NOMO-1 treated with dmso at 0.1 percent for 144 hours (cell line): ENCODE data around the gene FIGN.

ENCODE experiments used
- DNase-seq: peaks from one replicate; lab custom pipeline; 2025; ENCODE audit not compliant: unreplicated experiment; lab: John Stamatoyannopoulos, UW

Gene FIGN, protein sequence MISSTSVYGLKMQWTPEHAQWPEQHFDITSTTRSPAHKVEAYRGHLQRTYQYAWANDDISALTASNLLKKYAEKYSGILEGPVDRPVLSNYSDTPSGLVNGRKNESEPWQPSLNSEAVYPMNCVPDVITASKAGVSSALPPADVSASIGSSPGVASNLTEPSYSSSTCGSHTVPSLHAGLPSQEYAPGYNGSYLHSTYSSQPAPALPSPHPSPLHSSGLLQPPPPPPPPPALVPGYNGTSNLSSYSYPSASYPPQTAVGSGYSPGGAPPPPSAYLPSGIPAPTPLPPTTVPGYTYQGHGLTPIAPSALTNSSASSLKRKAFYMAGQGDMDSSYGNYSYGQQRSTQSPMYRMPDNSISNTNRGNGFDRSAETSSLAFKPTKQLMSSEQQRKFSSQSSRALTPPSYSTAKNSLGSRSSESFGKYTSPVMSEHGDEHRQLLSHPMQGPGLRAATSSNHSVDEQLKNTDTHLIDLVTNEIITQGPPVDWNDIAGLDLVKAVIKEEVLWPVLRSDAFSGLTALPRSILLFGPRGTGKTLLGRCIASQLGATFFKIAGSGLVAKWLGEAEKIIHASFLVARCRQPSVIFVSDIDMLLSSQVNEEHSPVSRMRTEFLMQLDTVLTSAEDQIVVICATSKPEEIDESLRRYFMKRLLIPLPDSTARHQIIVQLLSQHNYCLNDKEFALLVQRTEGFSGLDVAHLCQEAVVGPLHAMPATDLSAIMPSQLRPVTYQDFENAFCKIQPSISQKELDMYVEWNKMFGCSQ

DNA sequence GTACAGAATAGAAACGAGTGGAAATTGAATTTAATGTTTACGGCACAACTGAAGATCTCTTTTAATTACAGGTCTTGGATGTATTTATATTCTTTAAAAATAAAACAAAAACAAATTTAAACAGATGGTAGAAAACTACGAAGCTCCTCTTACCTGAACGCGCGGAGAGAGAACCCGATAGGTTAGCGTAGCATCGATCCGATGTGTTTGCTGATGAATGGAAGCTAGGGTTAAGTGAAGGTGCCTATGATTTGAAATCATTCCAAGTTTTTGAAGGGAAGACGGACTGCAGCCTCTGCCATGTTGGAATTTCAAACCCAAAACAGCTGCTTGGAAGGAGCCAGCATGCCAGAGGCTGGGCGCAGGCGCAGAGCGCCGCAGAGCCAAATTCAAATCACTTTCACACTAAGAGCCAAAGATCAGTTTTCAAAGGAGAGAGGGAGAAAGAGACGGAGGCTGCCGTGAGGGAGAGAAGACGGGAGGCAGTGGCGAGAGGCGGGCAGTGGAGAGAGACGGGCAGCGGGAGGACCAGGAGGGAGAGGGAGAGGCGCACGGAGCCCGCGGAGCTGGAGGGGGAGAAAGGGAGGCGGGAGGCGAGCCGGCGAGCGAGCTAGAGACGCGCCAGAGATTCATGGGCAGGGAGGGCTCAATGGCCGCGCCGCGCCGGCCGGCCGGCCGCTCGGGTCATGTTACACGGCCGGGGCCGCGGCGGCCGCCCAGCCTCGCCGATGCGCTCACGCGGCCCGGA is at the start of gene FIGN:
TSS of gene FIGN (minus strand) at position 324 of the 748 bp plus-strand sequence. CDS start 1,081 bp downstream, outside the sequence.
- no peak for DNase-seq

DNA sequence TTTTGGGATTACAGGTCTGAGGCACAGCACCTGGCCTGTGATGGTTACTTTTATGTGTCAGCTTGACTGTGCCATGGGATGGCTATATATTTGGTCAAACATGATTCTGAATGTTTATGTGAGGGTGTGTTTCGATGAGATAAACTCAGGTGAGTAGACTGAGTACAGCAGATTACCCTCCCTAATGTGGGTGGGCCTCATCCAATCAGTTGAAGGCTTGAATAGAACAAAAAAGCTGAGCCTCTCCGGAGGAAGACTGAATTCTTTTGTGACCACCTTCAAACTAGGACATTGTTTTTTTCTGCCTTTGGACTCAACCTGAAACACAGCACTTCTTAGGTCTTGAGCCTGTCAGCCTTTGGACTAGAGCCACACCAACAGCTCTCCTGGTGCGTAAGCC is 49.4 kb upstream of the FIGN start:
- no peak for DNase-seq

DNA sequence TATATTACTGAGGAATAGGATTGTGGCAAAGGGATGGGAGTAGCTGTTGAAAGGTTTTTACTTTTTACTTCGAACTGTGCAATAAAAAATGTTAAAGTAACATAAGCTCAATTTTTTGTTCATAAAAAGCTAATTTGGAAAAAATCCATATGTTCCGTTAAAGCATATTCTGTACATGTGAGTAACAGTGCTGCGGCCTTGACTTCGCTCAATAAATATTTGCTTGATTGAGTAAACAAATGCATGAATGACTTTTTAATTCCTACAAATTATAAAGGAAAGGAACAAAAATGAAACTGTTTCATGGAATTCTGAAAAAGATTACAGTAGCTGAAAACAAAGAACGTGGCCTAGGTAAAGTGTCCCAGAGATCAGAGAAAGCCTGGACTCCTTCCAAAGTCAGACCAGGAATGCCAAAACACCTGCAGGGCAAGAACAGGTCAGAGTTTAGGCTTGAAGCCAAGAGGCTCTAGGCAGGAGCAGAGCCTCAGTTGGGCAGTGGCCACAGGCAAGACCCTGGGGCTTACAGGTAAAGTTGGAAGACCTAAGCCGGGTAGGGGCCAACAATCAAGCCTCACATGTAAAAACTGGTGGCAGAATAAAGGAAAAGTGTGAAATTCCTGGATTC is 44.3 kb upstream of the FIGN start:
- no peak for DNase-seq

DNA sequence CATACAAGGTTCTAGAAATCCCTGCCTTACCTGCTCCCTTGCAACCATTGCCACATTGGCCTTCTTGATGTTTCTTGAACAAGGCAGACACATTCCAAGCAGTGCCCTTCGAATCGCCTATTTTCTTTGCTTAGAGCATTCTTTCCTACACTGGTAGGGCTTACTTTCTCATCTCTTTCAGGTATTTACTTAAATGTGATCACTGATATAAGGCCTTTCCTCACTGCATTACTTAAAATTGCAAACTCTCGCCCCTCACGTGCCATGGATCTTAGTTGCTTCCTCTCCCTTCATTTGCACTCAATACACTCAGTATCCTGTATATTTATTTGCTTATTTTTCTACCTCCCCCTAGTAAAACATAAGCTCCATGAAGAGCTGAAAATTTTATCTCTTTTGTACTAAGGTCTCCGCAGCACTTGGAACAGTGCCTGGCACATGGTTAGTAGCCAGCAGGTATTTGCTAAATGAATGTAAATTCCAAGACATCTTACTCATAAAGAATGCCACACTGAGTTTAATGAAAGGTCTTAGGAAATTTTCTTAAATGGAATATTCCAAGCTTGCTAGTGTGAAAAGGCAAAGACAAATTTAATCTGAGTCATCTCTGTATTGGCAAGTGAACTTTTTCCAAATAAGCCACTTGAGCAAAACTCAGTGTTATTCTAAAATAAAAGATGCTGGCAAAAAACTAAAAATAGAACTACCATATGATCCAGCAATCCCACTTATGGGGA is 42.4 kb upstream of the FIGN start:
- DNase-seq: no peak

DNA sequence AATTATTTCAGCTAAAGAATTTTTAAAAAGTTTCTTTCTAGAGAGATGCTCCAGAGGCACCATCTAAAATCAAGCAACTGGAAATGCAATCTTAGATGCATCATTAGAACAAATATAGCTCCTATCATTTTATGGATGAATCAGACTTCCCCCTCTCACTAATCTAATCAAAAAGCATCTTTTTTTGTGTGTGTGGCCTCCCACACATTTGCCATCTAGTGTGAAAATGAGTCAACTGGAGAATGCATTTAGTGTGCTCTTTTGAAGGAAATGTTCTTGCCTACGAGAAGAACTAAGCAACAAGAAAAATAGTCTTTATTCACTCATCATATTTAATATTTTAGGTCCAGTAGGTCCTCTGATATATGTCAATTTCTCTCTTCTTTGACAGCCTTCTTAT is 39.5 kb upstream of the FIGN start:
- no peak for DNase-seq

DNA sequence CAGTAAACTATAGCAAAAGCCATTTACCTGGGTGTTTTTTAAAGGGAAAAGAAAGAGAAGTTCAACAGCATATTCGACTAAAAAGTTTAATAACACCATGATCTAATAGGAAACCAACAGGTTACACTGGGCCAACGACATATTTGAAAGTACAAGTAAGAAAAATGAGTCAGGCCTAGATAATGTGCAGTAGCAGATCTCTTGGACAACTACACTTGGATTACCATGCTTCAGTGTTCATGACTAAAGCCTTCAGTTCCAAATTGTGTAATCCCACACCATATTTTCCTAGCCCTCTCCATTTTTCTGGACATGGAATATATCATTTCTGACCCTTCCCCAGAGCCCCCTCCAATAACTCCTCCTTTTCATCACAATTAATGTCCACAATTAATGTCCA is 39.1 kb upstream of the FIGN start:
- no peak for DNase-seq

DNA sequence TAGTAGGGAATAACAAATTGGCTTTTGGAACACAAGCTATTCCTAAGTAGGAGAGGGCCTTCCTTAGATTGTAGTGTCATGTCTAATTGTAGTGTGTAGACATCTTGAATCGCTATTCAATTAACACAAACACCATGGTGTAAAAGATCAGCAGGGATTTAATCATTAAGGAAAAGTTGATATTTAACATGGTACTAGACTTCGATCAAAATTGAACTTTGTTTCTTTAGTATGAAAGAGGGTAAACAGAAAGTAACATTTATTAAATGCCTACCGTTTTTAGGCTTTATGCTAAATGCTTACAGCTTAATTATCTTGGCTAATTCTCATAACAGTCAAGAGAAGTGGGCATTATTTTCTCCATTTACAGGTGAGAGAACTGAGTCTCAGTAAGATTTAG is 37.5 kb upstream of the FIGN start:
- no peak for DNase-seq

DNA sequence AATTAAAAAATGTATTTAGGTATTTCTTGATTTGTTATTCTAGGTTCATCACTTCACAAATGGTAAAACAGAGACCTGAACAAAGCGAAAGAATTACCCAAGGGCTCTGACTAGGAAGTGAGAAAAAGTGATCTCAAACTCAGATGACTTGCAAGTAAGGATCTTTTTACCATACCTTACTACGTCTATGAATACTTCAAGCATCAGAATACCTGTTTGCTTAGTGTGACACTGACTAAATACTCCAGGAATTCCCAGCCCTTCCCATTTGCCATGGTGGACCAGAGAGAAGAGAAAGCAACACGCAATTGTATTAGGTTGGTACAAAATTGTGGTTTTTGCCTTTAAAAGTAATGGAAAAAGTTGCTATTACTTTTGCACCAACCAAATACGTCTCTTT is 35.8 kb upstream of the FIGN start:
- no peak for DNase-seq

DNA sequence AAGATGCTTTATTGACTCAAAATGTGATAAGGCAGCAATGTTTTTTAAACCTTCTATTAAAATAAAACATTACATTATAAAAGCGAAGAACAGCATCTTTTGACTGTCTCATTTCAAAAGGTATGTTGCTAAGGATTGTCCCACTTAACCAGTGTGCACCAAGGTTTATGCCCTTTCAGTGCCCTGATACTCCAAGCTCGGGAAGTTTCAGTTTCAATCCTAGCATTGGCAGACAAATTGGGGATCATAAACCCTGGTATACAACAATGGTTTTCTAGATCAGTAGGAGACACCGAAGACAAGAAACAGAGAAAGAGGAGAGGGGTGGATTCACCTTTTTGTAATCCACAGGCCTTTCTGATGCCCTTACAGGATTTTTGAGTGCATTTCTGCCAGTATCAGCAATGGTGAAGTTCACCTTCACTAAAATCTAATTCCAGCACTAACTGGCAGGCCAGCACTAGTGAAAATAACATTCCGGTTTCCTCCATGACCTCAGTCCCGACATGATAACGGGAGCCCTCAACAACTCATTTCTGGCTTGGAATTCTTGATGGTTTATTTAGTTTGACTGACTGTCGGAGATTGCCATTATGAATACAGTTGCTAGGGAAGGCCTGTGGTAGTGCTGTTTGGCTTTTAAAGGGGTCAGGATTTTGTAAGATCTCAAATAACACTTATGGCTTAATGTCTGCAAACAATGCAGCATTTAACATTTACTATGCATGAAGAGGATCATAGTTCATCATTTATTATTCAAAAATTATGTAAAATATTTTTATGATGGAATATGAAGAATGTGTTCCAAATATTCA is 33.3 kb upstream of the FIGN start:
- DNase-seq: no peak

DNA sequence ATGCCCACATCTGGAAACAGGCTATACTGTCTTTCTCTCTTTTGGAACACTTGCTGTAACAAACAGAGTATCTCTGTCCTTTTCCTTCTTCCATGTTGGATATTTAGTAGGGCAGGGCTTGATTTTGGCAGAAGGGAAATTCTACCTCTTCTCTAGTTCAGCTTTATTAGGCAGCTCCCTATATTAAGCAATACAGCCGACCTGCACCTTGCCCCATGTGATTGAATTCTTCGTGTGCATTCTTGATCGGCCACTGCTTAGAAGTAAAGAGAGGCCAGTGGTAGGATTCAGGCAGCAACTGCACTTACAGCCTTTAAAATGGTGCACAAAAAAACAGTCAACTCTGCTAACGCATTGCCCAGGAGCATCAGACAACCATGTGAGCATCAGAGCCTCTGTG is 31.3 kb upstream of the FIGN start:
- no peak for DNase-seq

DNA sequence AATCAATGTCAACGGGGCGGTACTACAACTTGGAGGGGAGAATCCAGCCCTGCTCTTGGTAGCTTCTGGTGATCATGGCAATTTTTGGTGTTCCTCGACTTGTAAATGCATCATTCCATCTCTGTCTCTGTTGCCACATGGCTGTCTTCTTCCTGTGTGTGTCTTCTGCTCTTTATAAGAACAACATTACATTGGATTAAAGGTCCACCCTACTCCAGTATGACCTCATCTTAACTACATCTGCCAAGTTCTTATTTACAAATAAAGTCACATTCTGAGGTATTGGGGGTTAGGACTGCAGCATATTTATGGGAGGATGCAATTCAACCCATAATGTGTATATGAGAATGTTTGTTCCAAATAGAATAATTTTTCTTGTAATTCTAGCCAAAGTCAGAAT is 28.8 kb upstream of the FIGN start:
- no peak for DNase-seq

DNA sequence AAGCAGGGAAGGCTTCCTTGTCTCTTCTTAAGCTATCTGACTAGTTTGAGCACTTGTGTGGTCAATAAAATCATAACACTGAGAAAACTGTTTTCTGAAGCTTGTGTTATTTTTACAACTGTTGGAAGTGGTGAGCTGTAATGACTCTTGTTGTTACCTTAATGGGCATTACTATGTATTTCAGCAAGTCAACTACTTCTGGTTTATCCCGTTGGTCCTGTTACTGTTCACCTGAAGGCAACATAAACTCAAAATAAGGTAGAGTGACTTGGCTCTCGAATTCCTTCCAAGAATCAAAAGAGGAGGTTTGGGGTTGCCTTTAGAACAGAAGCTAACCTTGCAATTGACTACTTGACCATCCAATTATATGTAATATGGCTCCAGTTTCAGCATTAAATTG is 23.2 kb upstream of the FIGN start:
- no peak for DNase-seq

DNA sequence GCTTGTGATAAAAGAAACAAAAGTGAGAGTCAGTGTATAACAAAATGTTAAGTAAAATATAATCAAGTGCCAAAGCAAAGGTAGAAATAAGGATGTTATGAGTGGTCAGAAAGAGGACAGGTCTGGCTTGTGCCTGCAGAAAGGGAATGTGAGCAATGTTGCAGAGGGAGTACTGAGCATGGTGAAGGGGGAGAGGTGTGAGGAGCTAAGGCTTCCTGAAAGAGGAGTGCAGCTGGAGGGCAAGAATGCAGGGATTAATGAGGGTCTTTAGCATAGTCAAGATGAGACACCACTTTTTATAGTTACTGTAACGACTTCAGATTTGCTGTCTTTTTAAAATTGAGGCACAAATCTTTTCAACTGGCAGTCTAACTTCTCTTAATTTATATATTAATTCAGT is 22.0 kb upstream of the FIGN start:
- DNase-seq: no peak

DNA sequence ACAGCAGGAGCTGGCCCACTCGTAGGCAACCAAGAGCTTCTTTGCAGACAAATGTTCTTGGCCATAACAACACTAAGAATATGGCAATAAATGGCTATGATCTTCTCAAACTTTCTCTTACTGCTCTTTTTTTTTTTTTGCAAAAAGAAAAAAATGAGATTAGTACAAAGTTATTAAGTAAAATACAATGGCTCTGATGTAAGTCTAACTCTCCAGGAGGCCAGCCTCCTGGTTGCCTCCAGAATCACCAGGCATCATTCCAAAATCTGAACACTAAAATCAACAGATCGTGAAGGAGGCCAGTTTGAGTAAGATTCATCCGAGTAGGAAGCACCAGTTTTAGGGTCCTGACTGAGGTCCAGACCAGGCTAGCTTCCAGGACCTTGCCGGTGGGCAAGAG is 20.8 kb upstream of the FIGN start:
- no peak for DNase-seq

DNA sequence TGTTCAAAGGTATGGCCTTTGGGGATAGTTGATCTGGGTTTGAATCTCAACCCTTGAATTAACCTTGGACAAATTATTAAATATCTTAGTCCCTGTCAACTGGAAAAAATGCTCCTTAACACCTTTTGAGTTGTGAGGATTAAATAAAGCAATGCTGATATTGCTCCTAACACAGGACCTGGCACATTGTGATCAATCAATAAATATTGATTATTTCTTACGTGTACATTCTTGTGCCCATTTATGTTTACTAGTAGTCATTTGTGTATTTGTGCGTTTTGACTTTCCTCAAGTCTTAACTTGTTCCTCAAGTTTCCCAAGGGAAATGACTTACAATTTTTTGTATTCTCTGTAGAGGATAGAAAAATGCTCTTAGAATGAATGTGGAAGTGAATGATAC is 19.6 kb upstream of the FIGN start:
- no peak for DNase-seq

DNA sequence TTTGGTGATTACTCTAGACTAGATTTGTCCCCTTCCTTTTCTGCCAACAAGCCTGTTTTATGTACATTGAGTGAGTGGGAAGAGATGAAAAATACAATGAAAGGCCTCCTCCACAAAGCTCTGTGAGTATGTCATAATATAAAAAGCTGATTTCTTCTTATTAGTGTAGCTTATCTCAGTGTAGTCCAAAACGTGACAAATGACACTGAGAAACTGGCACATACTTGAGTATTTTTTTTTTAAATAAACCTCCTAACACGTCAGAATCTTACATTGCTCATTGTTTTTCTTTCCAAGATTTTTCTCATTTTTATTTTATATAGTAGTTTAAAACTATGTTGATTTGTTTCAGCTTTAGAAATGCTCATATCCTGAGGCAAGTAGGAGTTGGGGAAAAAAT is 17.9 kb upstream of the FIGN start:
- DNase-seq: no peak

DNA sequence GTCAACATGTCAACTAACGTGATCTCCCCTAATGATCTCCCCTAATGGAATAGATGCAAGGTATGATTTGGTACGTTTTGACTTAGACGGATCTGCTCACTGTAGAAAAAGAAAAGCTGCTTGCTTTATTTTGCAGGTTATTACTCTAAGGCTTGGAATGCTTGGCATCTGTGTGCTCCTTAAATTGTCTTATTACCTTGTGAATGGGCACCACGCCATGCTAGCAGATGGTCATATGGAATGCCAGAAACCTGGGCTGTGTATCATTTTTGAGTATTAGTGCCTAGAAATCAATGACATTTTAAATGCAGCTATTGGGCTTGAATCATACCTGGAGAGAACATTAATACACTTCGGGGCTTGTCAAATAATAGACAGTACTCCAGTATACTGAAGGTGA is 16.5 kb upstream of the FIGN start:
- DNase-seq: no peak

DNA sequence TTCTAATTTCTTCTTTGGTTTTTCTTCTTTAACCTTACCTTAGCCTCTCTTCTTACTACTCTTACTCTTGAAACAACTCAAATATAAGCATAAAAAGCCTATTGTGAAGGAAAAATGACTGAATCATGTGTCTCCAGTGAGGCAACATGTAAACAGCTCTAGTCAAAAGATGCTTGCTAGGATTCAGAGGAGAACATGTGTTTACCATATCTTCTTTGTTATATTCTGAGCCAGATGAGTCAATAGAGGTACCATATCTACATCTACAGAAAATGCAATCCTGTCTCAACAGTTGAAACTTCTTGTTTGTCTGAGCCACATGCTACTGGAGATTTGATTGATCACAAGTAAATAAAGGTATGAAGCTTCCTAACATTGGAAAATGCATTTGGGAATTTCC is 15.9 kb upstream of the FIGN start:
- no peak for DNase-seq

DNA sequence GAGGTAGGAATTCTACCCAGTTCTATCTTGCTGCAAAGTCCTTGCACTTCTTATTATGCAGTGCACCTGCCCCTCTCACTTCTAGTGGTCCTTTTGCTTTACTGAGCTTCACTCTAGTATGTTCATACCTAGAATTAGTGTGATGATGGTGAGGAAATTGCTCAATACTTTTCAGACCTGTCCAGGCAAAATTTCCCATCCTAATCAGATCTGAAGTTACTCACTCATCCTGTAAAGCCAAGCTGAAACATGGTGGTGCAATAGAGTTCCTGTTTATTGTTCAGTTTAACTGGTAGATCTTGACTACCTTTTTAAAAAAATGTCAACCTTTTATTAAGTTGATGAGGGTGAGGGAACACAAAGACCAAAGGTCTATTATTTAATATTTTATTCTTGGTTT is 12.6 kb upstream of the FIGN start:
- no peak for DNase-seq

DNA sequence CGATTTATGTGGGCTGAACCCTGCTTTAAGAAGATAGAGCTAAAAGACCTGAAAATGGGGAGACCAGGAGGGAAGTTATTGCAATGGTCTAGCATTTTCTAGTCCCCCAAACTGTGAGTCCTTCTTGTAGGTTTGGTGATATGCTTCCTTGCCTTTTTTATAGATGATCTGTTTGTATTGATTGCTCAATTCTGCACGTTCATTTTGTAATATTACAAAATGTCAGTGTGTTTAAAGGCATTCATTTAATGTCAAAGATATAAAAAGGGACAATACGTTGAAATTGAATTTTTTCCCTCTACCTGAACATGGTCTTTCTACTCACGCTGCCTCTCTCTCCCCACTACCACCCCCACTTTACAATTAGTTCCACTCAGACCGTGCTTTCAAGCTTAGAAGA is 5.6 kb upstream of the FIGN start:
- no peak for DNase-seq
